Activated gamma-delta T cell (primary cell): ENCODE results near the gene MIER1.
A peak's percentile ranks its signal among the peaks of the same experiment; 100 is the strongest.
"Not testable (repeated sequence)": the region's sequence is repeated elsewhere in the genome, so short reads cannot be mapped to it uniquely, and the experiment has no call there.

ENCODE experiments used
- DNase-seq: peaks from one replicate; lab custom pipeline; 2025; lab: John Stamatoyannopoulos, UW
- total RNA-seq, 2 donors: gene quantifications; one replicate each; lab custom pipeline; 2026; lab: John Stamatoyannopoulos, UW

The MIER1 gene
- total RNA-seq = 127 to 137 reads per million in 2 donors

DNA sequence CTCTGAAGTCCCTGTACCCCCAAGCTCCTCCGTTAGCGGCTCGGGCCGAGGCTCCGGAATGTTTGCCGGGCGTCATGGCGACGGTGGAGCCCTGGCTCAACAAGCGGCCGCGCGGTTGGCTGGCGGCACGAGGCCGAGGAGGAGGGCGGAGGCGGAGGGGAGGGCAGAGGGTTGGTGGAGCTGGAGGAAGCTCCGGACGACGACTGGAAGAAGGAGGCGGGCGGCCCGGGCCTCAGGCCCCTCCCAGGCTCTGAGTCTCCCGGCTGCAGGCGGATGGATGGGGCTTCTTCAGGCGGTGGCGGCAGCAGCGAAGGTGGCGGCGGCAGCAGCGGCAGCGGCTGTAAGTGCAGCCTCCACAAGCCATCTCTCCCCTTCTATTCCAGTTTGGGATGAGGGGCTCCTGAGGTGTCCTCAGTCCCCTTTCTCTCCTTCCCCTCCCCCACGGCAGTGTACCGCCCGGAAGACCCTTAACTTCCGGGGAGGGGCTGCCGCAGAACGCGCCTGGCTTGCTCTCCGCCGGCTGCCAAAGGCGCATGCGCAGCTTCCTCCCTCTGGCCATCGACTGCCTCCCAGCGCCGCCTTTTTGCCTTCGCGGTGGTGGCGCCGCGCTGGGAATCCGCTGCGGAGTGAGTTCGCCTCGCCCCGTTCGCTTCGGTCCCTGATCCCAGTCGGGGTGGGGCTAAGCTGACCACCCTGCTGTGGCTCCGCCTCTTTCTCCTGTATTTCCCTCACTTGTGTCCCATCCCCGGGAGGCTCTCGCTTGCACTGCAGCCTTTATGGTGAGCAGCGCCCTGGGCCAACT lies at the start of gene MIER1, which contains the start of gene DNAI4:
MIER1 (plus strand) TSS at position 235 of the 802 bp plus-strand sequence; CDS start at position 274, 39 bp downstream.
DNAI4 (minus strand) TSS at position 101 of the 802 bp plus-strand sequence; CDS start at position 76, 25 bp downstream.
- peak; percentile 97 for DNase-seq

DNA sequence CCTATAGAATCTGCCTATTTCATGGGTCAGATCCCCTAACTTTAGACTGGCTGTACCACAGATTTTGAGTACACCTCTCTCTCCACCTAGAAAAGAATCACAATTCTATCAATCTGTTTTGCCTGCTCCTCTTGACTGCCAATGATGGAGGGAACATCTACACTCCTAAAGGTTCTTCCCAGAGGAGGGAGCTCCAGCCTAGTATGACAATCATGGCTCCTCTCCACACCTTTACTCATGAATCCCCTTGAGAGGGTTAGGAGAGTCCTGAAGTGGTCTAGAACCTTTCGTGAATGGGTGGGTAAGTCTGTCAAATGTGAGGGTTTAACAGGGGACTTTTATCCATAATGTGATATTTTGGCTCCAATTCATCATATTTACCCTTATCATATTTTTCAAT lies 48.1 kb upstream of the MIER1 start:
- no peak for DNase-seq

DNA sequence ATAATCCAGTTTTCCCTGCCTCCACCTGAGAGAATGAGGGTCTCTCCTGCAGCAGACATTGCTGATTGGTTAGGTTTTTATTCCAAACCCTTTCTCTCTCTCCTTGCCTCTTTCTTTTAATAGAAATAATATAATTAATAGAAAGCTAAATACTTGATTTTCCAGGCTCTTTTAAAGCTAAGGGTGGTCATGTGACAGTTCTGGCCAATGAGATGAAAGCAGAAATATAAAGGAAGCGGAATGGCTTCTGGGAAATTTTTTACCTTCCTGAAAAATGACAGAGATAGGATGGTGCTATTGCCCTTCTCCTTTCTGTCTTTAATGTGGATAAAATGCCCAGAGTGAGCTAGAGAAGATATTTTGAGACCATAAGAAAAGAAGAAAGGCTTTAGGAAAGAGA lies 35.8 kb upstream of the MIER1 start:
- no peak for DNase-seq

DNA sequence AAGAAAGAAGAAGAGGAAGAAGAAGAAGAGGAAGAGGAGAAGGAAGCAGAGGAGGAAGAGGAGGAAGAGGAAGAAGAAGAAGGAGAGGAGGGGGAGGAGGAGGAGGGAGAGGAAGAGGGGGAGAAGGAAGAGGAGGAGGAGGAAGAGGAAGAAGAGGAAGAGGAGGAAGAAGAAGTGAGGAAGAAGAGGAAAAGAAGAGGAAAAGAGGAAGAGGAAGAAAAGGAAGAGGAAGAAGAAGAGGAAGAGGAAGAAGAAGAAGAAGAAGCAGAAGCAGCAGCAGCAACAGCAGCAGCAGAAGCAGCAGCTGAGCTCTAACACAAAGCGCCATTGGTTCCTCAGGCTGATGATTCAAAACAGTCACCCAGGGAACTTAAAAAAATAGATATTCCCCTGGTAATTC lies 34.2 kb upstream of the MIER1 start:
- no peak for DNase-seq

DNA sequence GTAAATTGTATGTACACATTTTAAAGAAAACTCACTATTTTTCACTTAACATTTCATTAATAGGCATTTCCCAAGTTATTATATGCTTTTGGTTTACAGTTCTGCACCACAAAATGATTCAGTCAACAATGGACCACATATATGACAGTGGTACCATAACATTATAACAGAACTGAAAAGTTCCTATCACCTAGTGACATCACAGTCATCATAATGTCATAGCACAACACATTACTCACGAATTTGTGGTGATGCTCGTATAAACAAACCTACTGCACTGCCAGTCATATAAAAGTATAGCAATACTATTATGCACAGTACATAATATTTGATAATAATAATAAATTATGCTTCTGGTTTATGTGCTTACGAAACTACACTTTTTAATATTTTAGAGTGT lies 31.1 kb upstream of the MIER1 start:
- DNase-seq = no peak

DNA sequence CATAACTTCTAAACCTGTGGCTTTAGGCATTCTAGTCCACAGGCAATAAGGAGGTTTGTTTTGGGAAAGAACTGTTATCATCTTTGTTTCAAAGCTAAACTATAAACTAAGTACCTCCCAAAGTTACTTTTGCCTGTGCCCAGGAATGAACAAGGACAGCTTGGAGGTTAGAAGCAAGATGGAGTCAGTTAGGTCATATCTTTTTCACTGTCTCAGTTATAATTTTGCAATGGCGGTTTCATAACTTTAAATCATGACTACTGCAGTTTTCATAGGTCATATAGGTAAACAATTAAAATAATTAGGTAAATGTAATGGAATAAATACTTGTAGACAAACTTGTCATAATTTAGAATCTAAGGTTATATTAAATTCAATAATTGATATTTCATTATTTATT lies 9.6 kb upstream of the MIER1 start:
- not testable (repeated sequence) for DNase-seq

DNA sequence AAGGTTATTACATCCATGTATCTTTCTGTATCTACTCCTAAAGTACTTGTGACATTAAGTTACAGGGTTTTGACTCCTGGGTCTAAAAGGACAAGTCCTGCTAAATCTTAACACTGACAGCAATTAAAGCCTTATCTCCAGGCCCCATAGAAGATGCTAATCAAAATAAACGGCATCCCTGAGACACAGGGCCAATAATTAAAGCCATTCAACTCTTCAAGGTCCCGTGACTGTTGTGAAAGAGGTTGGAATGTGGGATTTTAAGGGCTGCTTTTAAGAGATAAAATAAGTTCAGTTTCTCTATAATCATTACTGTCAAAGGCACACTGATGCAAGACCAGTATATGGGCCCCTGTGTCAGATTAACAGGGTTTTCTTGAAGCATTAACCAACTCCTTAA lies 8.5 kb upstream of the MIER1 start:
- DNase-seq = no peak

DNA sequence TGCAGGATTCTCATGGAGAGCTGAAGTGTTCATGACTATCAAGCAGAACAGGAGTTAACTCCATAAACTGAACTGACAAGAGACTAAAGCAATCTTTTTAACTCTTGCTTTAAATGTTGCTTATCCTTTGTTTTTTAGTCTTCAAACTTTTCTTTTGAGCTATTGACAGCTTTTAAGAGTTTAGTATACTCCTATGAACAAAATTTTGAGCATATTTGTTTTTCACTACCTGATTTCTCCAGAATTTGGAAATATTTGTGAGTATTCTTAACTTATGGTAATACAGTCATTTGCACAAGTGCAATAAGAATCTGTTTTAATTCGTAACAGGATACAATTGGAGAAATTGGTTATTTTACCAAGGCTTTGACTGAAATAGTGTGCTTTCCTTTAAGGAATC lies 7.3 kb upstream of the MIER1 start:
- DNase-seq = no peak

DNA sequence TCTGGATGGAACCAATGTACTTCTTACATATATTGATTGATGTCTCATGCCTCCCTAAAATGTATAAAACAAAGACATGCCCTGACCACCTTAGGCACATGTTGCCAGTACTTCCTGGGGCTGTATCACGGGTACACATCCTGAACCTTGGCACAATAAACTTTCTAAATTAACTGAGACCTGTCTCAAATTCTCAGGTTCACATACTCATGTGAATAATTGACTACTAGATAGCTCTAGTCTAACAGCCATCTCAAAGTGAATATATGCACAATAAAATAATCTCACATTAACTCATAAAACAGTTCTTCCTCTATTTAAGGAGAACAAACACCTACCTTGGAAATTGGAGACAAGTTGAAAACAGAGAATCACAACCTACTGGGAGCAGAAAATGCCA lies 5.7 kb upstream of the MIER1 start:
- no peak for DNase-seq

DNA sequence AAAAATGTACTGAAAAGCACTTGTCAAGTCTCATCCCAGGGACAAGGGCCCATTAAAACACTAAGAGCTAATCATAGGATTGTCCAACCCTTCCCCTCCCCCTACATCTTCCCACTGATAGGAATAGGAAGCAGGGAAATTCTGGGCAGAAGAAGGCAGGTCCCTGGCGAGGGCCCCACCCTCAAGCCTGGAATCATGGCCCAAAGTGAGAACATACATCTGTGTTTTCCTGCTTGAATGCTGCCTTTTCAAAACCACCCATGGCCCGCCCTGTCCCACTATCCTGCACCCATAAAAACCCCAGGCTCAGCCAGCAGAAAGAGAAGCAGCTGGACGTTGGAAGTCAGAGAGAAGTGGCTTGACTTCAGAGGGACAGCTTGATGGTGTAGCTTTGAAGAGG lies 5.0 kb upstream of the MIER1 start:
- no peak for DNase-seq

DNA sequence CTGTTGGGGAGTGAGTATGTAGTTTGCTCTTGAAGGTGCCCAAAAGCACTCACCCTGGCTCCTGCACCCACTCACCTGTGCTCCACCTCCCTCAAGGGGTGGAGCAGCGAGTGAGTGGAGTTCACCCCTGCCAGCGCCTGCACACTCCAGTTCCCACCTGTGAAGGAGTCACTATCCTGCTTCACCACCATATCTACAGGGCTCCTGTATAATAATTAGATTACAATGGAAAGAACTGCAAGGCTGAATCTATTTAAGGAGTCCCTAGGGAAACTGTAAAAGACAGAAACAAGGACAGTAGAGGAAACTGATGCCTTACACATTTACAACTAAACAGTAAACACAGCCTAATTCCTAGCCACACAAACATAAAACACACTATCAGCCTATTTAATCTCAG lies 4.2 kb upstream of the MIER1 start:
- DNase-seq = no peak

DNA sequence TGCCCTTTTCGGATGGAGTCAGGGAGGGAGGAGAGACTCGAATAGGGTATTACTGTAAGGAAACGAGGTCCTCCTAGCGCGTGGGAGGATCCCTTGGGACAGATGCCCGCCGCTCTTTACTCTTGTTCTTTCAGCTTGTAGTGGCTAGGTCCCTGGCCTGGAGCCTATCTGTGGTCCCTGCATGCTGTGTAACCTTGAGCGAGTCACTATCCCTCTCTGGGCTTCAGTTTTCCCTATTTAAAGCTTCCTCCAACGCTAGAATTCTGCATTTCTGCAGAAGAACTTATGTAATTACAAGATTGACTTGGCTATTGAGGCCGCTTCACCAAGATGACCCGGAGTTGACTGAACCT lies 744 bp downstream of the MIER1 start:
- no peak for DNase-seq

DNA sequence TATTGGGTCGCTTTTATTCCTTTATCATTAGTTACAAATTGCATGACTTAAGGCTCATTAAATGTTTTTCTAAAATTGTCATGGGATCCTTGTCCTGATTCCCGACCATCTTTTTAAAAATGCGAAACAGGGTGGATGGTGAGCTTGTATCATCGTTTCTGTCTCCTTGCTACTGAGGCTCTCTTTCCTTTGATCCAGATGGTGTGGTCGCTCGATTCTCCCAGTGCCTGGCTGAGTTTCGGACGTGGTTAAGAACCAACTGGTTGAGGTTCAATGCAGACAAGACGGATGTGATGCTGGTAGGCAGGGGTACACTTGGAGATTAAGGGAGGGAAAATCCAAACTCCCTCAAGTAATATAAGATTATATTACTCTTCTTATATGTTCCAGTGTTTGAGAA lies 1.2 kb downstream of the MIER1 start:
- no peak for DNase-seq

DNA sequence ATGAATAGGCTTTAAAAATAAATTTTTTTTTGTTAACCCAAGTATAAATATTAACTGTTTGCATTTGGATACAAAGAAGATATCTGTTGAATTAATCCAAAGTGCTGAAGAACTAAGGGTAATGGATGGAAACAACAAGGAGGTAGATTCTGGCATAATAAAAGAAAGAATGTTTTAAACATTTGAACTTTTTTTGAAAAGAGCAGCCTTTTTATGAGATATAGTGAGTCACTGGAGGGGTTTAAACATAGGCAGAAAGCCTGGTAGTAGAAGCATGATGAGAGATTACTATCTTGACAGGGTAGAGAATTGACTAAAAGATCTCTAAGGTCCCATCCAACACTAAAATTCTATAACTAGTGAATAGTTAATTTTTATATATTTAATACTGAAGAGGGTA lies 2.7 kb downstream of the MIER1 start:
- DNase-seq = no peak

DNA sequence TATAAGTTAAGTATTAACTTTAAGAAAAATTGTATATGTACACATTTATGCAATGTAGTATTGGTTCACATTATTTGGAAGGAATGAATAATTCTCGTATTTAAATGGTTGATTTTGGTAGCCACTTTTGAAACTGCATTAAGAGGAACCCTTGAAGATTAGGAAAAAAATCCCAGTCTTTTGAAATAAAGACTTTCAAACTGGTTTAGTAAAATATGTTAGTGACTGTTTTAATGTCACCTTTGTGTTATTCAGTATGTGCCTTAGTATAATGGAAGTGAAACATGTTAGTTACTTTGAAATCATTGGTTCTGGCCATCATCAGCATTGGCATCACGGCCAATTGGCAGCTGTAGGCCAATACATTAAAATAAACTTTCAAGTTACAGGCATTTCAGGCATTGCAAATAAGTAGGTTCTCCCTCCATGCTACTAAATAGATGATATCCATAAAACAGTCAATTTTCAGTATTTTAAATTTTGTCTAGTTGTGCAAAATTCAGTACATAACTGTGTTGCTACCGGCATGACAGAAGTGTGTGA lies 4.4 kb downstream of the MIER1 start:
- DNase-seq = no peak

DNA sequence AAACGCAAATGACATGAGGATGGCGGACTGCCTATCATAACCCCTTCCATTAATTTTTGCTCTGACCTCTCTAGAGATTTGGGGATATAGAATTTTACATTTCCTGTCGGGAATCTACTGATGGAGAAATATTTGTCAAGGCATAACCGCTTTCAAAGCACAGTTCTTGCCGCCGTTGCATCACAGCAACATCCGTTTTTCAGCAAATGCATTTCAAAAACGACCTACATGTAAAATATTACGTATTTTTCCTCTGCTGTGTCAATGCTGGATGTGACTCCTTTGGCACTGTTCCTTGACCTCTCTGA lies 4.9 kb downstream of the MIER1 start:
- DNase-seq = no peak

DNA sequence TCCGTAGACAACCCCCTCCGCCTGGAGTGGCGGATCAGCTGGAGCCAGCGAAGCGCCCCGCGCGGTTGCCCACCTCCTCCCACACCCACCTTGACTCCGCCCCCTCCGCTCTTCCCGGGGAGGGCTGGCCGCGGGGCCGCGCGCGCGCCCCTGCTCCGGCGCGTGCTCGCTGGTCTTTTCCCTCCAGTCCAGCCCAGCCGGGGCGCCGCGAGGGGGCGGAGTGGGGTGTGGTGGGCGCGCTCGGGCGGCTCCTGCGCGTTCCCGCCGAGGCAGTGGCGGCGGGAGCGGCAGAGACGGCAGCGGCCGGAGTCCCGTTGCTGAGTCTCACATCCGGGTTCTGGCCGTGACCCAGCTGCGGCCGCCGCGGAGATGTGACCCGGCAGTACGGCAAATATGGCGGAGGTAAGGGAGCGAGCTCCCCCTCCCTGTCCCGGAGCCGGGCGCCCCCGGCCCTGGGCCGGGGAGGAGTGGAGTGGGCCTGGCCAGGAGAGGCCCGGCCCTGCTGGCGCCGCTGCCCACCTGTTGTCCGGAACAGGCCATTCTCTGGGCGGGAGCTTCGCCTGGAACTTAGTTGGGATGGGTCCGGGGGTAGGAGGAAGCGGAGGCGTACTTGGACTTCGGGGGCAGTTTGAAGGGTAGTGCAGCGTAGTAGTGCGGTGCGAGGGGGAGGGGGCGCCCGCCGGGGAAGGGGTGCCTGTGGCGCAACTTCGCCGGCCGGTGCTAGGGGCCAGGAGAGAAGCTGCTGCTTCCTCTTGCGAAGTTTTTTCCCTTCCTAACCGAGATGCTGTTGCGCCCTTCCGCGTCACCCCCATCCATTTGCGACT lies 5.4 kb downstream of the MIER1 start:
- peak; percentile 94 for DNase-seq

DNA sequence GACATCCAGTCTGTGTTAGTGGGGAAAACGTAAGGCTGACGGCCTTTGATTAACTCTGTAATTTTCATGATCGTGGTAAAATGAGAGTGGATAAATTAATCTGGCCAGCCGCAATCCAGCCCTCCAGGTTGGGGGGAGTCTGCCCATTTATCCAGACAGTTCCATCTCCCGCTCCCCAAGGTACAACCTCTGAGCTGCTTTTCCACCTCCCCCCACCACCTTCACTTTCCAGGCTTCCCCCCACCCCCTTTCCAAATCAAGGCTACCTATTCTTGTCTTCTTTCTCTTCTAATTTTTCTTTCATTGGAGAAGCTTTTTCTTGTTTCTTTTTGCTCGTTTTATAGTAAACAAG lies 6.0 kb downstream of the MIER1 start:
- DNase-seq = no peak

DNA sequence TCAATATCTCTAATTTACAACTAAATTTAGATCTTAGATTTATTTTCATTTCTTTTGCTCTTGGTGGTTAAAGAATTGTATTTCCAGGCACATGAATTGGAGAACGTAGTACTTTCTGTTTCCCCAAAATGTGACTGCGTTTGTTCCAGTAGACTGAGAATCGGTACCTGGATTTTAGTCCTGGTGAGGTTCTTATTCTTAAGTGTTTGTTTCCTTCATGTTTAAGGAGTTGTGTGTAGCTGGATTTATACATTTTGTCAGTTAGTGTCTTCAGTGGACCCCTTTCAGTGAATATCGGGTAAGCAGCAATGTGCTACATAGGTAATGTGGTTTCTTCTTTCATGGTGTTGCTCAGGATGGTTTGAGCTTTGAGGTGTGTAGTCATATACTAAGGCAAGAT lies 6.8 kb downstream of the MIER1 start:
- DNase-seq = no peak

DNA sequence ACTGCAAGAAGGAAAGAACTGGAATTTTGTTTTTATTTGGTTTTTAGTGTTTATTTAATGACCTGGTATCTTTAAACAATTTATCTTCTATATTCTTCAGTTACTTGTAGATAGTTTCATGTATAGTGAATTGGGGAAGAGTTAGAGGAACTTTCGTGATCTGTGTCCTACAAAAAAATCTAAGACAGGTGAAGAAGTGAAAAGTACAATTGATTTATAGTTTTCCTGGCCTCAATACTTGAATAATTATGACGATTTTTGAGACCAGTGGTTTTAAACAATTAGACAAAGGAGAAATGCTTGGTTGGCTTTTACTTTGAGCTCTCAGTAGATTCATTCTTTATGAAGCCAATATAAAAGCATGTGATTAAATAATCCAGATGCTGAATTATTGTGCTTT lies 7.5 kb downstream of the MIER1 start:
- no peak for DNase-seq

DNA sequence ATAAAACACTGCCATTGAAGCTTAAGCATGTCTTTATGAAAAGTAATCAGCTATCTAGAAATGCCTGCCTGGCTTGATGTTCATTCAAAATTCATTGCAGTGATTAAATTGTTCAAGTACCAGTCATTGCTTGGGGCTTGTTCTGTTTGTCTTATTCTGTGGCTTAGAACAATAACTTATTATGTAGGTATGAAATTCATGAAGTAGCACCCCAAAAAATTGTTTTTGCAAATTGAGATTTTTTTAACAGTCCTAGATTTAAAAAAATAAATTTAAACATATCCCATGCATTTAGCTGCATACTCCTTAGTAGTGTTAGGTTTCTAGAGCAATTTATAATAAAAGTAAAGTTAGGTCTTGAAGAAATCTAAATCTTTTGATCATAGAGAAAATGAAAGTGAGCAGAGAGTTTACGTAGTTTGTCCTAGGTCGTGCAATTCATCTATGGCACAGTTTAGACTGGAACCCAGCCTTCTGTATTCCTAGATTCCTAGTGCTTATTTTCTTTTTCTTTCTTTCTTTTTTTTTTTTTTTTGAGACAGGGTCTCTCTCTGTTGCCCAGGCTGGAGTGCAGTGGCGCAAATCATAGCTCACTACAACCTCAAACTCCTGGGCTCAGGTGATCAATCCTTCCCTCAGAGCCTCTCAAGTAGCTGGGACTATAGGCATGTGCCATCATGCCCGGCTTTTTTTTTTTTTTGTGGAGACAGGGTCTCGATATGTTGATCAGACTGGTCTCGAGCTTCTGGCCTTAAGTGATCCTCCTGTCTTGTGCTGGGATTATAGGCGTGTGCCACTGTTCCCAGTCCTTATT lies 9.3 kb downstream of the MIER1 start:
- no peak for DNase-seq

DNA sequence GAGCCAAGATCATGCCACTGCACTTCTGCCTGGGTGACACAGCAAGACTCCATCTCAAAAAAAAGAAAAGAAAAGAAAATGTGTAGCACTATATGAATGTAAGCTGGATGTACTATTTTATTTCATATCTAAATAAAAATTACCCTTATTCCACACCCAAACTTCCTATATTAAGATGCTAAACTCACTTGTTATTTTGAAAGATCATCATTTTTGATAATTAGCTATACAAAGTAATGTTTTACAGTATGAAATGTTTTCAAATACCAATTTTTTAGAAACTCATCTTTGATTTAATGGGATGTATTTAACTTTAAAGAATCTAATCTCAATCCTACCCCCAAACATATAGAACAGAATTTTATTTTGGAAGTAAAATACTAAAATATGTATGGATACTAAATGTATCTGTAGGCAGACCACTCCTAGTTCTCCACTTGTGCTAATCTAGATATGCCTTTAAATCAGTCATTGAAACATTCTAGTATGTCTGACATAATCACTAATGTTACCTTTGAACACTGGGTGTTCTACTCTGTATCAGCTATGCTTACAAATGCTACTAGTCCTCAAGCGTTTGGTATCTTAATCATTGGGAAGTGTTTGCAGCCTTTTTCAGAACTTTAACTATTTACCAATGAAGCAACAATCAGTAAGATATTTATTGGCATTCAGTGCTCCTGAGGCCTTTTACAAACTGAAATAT lies 12.9 kb downstream of the MIER1 start:
- no peak for DNase-seq
